IMR-90 (cell line): ENCODE measurements around the gene KRT74. TPM values are rescaled to one million over a fixed set of nuclear protein-coding genes. Genes with fewer than 3 reads are reported as not detected.

ENCODE experiments used
- ATAC-seq: fragments of 200-7000 bp; cut with Tn5 transposase; 2 replicates; pipeline ENCODE4 v1.9.1; 2020; ENCODE audit warnings: low read depth, mild to moderate bottlenecking, moderate library complexity
- BruUV-seq: library from RNA; stranded (reverse); fragments of 400-500 nt; replicated peaks from 2 replicates; lab custom pipeline; 2021; lab: Mats Ljungman, UMichigan
- CTCF ChIA-PET: fragments of 300-600 bp; formaldehyde crosslinking; extraction: SDS; loops from one replicate; lab custom pipeline; 2021; ENCODE audit warnings: antibody characterized with exemption; lab: Yijun Ruan, JAX
- POLR2A ChIA-PET: fragments of 300-600 bp; sonication (Branson Sonifier 250); formaldehyde crosslinking; loops from one replicate; lab custom pipeline; 2022; ENCODE audit warnings: antibody characterized with exemption; ENCODE audit not compliant: unreplicated experiment; lab: Charles Lee
- DNase-seq: peaks from one replicate; pipeline ENCODE4 v3.0.0; 2013
- H2AFZ ChIP-seq: replicated peaks from 2 replicates; pipeline ENCODE3; 2013; ENCODE audit warnings: low read length, mild to moderate bottlenecking; ENCODE audit not compliant: poor library complexity
- H2AK5ac ChIP-seq: 2 replicates; pipeline ENCODE4 v1.6.1; 2013; ENCODE audit warnings: low read depth, low read length, inconsistent platforms
- H2AK9ac ChIP-seq: replicated peaks from 2 replicates; pipeline ENCODE3; 2013; ENCODE audit warnings: mild to moderate bottlenecking, low read depth, low read length, moderate library complexity; ENCODE audit not compliant: poor library complexity
- H2BK120ac ChIP-seq: 2 replicates; pipeline ENCODE4 v1.6.1; 2013; ENCODE audit warnings: low read depth, low read length, inconsistent platforms
- H2BK15ac ChIP-seq: 3 replicates; pipeline ENCODE4 v1.6.1; 2013; ENCODE audit warnings: low read depth, low read length, inconsistent platforms
- H2BK20ac ChIP-seq: 2 replicates; pipeline ENCODE4 v1.6.1; 2013; ENCODE audit warnings: low read depth, mild to moderate bottlenecking, inconsistent platforms, low read length, moderate library complexity
- H2BK5ac ChIP-seq: 2 replicates; pipeline ENCODE4 v1.6.1; 2013; ENCODE audit warnings: mild to moderate bottlenecking, low read depth, low read length, inconsistent platforms; ENCODE audit not compliant: poor library complexity, severe bottlenecking
- H3K14ac ChIP-seq: replicated peaks from 2 replicates; pipeline ENCODE4 v1.6.1; 2013; ENCODE audit warnings: low read depth, low read length, inconsistent platforms
- H3K18ac ChIP-seq: 2 replicates; pipeline ENCODE4 v1.6.1; 2013; ENCODE audit warnings: low read depth, low read length, control low read depth
- H3K23ac ChIP-seq: 2 replicates; pipeline ENCODE4 v1.6.1; 2013; ENCODE audit warnings: low read depth, low read length, inconsistent platforms
- H3K27ac ChIP-seq: 2 replicates; pipeline ENCODE4 v1.5.1; 2013; ENCODE audit warnings: mild to moderate bottlenecking, control low read depth, low read length; ENCODE audit not compliant: insufficient read depth
- H3K27me3 ChIP-seq: 2 replicates; pipeline ENCODE4 v1.6.1; 2013; ENCODE audit warnings: low read length; ENCODE audit not compliant: control insufficient read depth, insufficient read depth
- H3K36me3 ChIP-seq: 2 replicates; pipeline ENCODE4 v1.6.1; 2013; ENCODE audit warnings: low read length, mixed read lengths; ENCODE audit not compliant: control insufficient read depth, insufficient read depth
- H3K4ac ChIP-seq: 2 replicates; pipeline ENCODE4 v1.6.1; 2013; ENCODE audit warnings: low read depth, low read length, inconsistent platforms
- H3K4me1 ChIP-seq: 2 replicates; pipeline ENCODE4 v1.6.1; 2013; ENCODE audit warnings: low read length, mixed read lengths; ENCODE audit not compliant: control insufficient read depth, insufficient read depth
- H3K4me2 ChIP-seq: 2 replicates; pipeline ENCODE4 v1.6.1; 2013; ENCODE audit warnings: low read depth, mild to moderate bottlenecking, control low read depth, low read length, moderate library complexity
- H3K4me3 ChIP-seq: 2 replicates; pipeline ENCODE4 v1.5.1; 2013; ENCODE audit warnings: low read depth, mild to moderate bottlenecking, control low read depth, low read length, moderate library complexity; ENCODE audit not compliant: insufficient read depth
- H3K56ac ChIP-seq: 2 replicates; pipeline ENCODE4 v1.6.1; 2013; ENCODE audit warnings: low read length, inconsistent platforms; ENCODE audit not compliant: insufficient read depth; ENCODE audit errors: extremely low read depth
- H3K79me1 ChIP-seq, 2 experiments: 2 replicates each; pipeline ENCODE4 v1.6.1; 2013; ENCODE audit warnings: low read length in 2 of 2, inconsistent platforms in 1 of 2, low read depth in 1 of 2
- H3K9ac ChIP-seq: 2 replicates; pipeline ENCODE4 v1.6.1; 2013; ENCODE audit warnings: low read depth, low read length, control low read depth
- H3K9me1 ChIP-seq: 2 replicates; pipeline ENCODE4 v1.6.1; 2013; ENCODE audit warnings: low read length, inconsistent platforms; ENCODE audit not compliant: insufficient read depth
- H3K9me3 ChIP-seq: 2 replicates; pipeline ENCODE4 v1.6.1; 2013; ENCODE audit warnings: low read length; ENCODE audit not compliant: control insufficient read depth, insufficient read depth
- H4K20me1 ChIP-seq: 2 replicates; pipeline ENCODE4 v1.6.1; 2013; ENCODE audit warnings: low read length, inconsistent platforms; ENCODE audit not compliant: insufficient read depth
- H4K5ac ChIP-seq: 2 replicates; pipeline ENCODE4 v1.6.1; 2013; ENCODE audit warnings: mild to moderate bottlenecking, low read depth, low read length, control low read depth
- H4K8ac ChIP-seq, 2 experiments: 2 replicates each; pipeline ENCODE4 v1.6.1; 2013; ENCODE audit warnings: low read depth in 2 of 2, low read length in 2 of 2, control low read depth in 1 of 2, inconsistent platforms in 1 of 2
- H4K91ac ChIP-seq: 2 replicates; pipeline ENCODE4 v1.6.1; 2013; ENCODE audit warnings: low read depth, low read length, inconsistent platforms; ENCODE audit not compliant: insufficient read depth
- BHLHE40 ChIP-seq: fragments of 150-350 bp; IDR thresholded peaks from 2 replicates; pipeline ENCODE4 v1.6.1; 2016; ENCODE audit warnings: mild to moderate bottlenecking, low read depth, low read length
- CEBPB ChIP-seq: IDR thresholded peaks from 2 replicates; pipeline ENCODE4 v1.6.1; 2012; ENCODE audit warnings: low read depth, low read length, improper control_type of control experiment
- CTCF ChIP-seq: conservative IDR thresholded peaks from 2 replicates; pipeline ENCODE4 v1.5.1; 2012; ENCODE audit warnings: mild to moderate bottlenecking, low read depth, low read length, improper control_type of control experiment
- ELK1 ChIP-seq: fragments of 150-350 bp; IDR thresholded peaks from 2 replicates; pipeline ENCODE4 v1.6.1; 2016; ENCODE audit warnings: low read depth, mild to moderate bottlenecking, low read length, moderate library complexity, borderline replicate concordance
- FOS ChIP-seq: fragments of 150-350 bp; IDR thresholded peaks from 2 replicates; pipeline ENCODE4 v1.6.1; 2016; ENCODE audit warnings: low read depth, low read length
- MAFK ChIP-seq: IDR thresholded peaks from 2 replicates; pipeline ENCODE4 v1.6.1; 2012; ENCODE audit warnings: low read depth, low read length, improper control_type of control experiment
- MAZ ChIP-seq: IDR thresholded peaks from 2 replicates; pipeline ENCODE4 v1.6.1; 2012; ENCODE audit warnings: low read depth, mild to moderate bottlenecking, low read length, improper control_type of control experiment, moderate library complexity, borderline replicate concordance
- MXI1 ChIP-seq: IDR thresholded peaks from 2 replicates; pipeline ENCODE4 v1.6.1; 2012; ENCODE audit warnings: low read depth, mild to moderate bottlenecking, low read length, moderate library complexity, borderline replicate concordance
- NFE2L2 ChIP-seq: fragments of 150-350 bp; IDR thresholded peaks from 2 replicates; pipeline ENCODE4 v1.6.1; 2016; ENCODE audit warnings: low read depth, mild to moderate bottlenecking, low read length
- POLR2A ChIP-seq: IDR thresholded peaks from 2 replicates; pipeline ENCODE4 v1.6.1; 2012; ENCODE audit warnings: mild to moderate bottlenecking, low read depth, low read length
- RAD21 ChIP-seq: IDR thresholded peaks from 2 replicates; pipeline ENCODE4 v1.6.1; 2012; ENCODE audit warnings: low read length, improper control_type of control experiment
- RCOR1 ChIP-seq: IDR thresholded peaks from 2 replicates; pipeline ENCODE4 v1.6.1; 2012; ENCODE audit warnings: mild to moderate bottlenecking, low read length, improper control_type of control experiment; ENCODE audit not compliant: insufficient replicate concordance
- RFX5 ChIP-seq: IDR thresholded peaks from 2 replicates; pipeline ENCODE4 v1.8.0; 2012; ENCODE audit warnings: low read depth, mild to moderate bottlenecking, low read length, moderate library complexity
- SMC3 ChIP-seq: fragments of 150-350 bp; IDR thresholded peaks from 2 replicates; pipeline ENCODE4 v1.6.1; 2016; ENCODE audit warnings: low read depth, mild to moderate bottlenecking, antibody characterized with exemption, low read length, moderate library complexity
- USF2 ChIP-seq: fragments of 150-350 bp; IDR thresholded peaks from 2 replicates; pipeline ENCODE4 v1.6.1; 2017; ENCODE audit warnings: mild to moderate bottlenecking, antibody characterized with exemption, low read length, low read depth
- WGBS, 2 experiments: methylation state at CpG; one replicate each; pipeline versions ENCODE4 v1.1.5 to v1.1.7; 2013; ENCODE audit warnings: missing lambda C conversion rate in 2 of 2; ENCODE audit not compliant: insufficient read length in 1 of 2; ENCODE audit errors: extremely low coverage in 2 of 2; 5-methylcytosine and 5-hydroxymethylcytosine counted together
- dilution Hi-C: fragments of 300-500 bp; cut with HindIII; formaldehyde crosslinking; loops from one replicate; pipeline ENCODE4 v1.14.3; 2018; ENCODE audit warnings: low sequenced_read_pairs; ENCODE audit not compliant: unreplicated experiment
- in situ Hi-C: fragments of 300-500 bp; cut with MboI; formaldehyde crosslinking; loops from 3 replicates; pipeline ENCODE4 v1.14.3; 2019; ENCODE audit warnings: low sequenced_read_pairs, inconsistent platforms, mixed read lengths
- intact Hi-C: fragments of 100-400 bp; cut with micrococcal nuclease; formaldehyde crosslinking; loops from 2 replicates; pipeline ENCODE4 v1.10.0; 2022
- polyA plus RNA-seq, 3 experiments: library from polyadenylated mRNA; depleted of rRNA; stranded (reverse); fragments of >200 nt; gene quantifications; 2 replicates each; pipeline ENCODE4 v1.2.3, GENCODE V29; 2012; ENCODE audit warnings: low replicate concordance in 1 of 3
- total RNA-seq: library from RNA; depleted of rRNA; stranded (reverse); fragments of >200 nt; gene quantifications from 2 replicates; pipeline ENCODE4 v1.2.3, GENCODE V29; 2012

The KRT74 gene
- total and polyA plus RNA-seq, 2 of the 4 experiments (the other 2 are of a cell fraction) = not detected

GRCh38 chr12:52517005-52517835 is 56.4 kb downstream of the KRT74 start:
- dilution Hi-C loops = no loop called here
- CTCF ChIA-PET = interaction anchor here (0.8 kb wide), 1 partner anchor 16 kb away, joined by 3 read pairs; no protein-coding TSS in a partner anchor
- TF ChIP-seq SMC3 = no peak
- no peak for TF ChIP-seq MAFK
- no peak for TF ChIP-seq FOS
- TF ChIP-seq POLR2A = no peak
- no peak for TF ChIP-seq MAZ
- TF ChIP-seq RFX5 = no peak
- TF ChIP-seq CEBPB = no peak
- no peak for TF ChIP-seq USF2
- no peak for TF ChIP-seq RCOR1
- TF ChIP-seq ELK1 = no peak
- TF ChIP-seq MXI1 = no peak
- no peak for TF ChIP-seq NFE2L2
- TF ChIP-seq CTCF = no peak
- no peak for TF ChIP-seq BHLHE40
- no peak for TF ChIP-seq RAD21

More at GRCh38 chr12:52517005-52517835, 56.4 kb downstream of the KRT74 start:
- Histone ChIP-seq H2BK20ac (no peak overlapping the region), H3K27me3 (peaks cover 30% of the 10 kb centered on the region), H2AFZ (no peak overlapping the region), H4K91ac (no peak overlapping the region), H2BK15ac (no peak overlapping the region), H3K4me2 (no peak overlapping the region), H3K56ac (no peak overlapping the region), H3K27ac (no peak overlapping the region), H3K18ac (no peak overlapping the region), H3K9ac (no peak overlapping the region), H3K4ac (no peak overlapping the region), H2BK120ac (no peak overlapping the region), H3K4me3 (no peak overlapping the region), H4K5ac (no peak overlapping the region), H2AK9ac (no peak overlapping the region), H3K4me1 (no peaks in the 10 kb centered on the region), H4K20me1 (no peaks in the 10 kb centered on the region; the same call in 1 of the 2 replicates), H2BK5ac (no peak overlapping the region), H3K14ac (no peak overlapping the region), H2AK5ac (no peak overlapping the region), H3K23ac (no peak overlapping the region), H3K9me1 (no peaks in the 10 kb centered on the region), H3K79me1 (no peaks in the 10 kb centered on the region), H3K9me3 (no peaks in the 10 kb centered on the region), H4K8ac (no peak overlapping the region), H3K36me3 (no peaks in the 10 kb centered on the region)
- POLR2A ChIA-PET = no interaction called here
- DNase-seq (no peak), ATAC-seq (no peak)
- BruUV-seq = no TSS peak
- WGBS, 2 experiments = 80% methylated on average over 1 of the region's 14 CpGs; no CpG with 5 or more reads in 1 of the 2 experiments
- in situ Hi-C loops = no loop called here
- intact Hi-C loops = no loop called here
